Epithelial cell of esophagus (primary cell): ENCODE results near the gene ANXA4.

Experiments used
- DNase-seq: peaks from one replicate; pipeline ENCODE4 v3.0.0; 2010; ENCODE audit warnings: low read depth
- H3K4me3 ChIP-seq: 2 replicates; pipeline ENCODE4 v1.5.1; 2011; ENCODE audit warnings: mild to moderate bottlenecking, low read length, control low read depth
- TF ChIP-seq, protein P1 (sequence below): IDR thresholded peaks from 2 replicates; pipeline ENCODE4 v1.5.1; 2011; ENCODE audit warnings: low read depth, mild to moderate bottlenecking, low read length, control low read depth, inconsistent platforms; ENCODE audit not compliant: insufficient read depth; ENCODE audit errors: missing control alignments

Gene ANXA4

DNA sequence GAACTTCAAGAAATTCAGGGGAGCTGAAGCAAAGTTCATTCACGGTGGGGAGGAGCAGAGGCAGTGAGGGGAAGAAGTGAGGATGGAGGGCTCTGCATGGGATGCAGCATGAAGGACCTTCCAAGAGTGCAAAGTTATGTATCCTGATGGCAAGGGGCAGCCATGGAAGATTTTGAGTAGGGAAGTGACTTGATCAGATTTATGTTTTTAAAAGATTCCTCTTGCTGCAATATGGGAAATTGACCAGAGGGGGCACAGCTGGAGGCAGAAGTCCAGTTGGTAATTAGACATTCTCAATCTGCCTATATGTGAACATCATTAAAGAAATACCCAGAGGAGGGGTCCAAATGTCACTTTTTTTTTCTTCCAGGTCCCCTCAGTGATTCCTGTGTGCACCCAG lies 21.5 kb upstream of the ANXA4 start:
- no peak overlapping the region for H3K4me3 ChIP-seq
- TF ChIP-seq, protein P1, sequence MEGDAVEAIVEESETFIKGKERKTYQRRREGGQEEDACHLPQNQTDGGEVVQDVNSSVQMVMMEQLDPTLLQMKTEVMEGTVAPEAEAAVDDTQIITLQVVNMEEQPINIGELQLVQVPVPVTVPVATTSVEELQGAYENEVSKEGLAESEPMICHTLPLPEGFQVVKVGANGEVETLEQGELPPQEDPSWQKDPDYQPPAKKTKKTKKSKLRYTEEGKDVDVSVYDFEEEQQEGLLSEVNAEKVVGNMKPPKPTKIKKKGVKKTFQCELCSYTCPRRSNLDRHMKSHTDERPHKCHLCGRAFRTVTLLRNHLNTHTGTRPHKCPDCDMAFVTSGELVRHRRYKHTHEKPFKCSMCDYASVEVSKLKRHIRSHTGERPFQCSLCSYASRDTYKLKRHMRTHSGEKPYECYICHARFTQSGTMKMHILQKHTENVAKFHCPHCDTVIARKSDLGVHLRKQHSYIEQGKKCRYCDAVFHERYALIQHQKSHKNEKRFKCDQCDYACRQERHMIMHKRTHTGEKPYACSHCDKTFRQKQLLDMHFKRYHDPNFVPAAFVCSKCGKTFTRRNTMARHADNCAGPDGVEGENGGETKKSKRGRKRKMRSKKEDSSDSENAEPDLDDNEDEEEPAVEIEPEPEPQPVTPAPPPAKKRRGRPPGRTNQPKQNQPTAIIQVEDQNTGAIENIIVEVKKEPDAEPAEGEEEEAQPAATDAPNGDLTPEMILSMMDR: peak; percentile 36
- no peak for DNase-seq

DNA sequence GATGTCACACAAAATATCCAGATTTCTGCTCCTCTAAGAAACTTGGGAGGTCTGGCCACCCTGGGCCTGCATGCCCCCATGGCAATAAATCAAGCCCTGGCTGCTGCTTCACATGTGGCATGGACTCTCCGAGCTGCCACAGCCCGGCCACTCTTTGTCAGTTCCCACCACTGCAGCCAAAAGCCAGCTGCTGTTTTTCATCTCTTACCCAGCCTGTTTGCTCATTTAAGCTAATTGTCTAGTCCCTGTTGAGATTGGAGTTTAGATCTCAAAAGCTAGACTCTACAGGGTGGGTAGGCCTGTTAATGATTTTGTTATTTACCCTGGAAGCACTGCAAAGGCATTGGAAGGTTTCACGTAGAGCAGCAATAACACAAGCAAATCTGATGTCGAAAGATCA lies 20.9 kb upstream of the ANXA4 start:
- TF ChIP-seq, protein P1: no peak

DNA sequence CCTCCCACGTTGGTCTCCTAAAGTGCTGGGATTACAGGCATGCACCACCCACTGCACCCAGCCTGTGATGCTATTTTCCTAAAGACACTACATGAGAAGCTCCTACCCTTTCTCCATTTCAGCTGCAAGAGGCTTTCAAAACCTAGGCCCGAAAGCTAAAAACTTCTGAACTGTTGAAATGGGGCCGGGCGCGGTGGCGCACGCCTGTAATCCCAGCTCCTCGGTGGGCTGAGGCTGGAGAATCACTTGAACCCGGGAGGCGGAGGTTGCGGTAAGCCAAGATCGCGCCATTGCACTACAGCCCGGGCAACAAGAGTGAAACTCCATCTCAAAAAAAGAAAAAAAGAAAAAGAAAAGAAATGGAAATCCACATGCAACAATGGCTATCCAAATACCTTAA lies 18.1 kb upstream of the ANXA4 start:
- no peak overlapping the region for H3K4me3 ChIP-seq
- DNase-seq: no peak
- TF ChIP-seq, protein P1: no peak

More for the DNA sequence above, 20.9 kb upstream of the ANXA4 start:
- no peak overlapping the region for H3K4me3 ChIP-seq
- no peak for DNase-seq

DNA sequence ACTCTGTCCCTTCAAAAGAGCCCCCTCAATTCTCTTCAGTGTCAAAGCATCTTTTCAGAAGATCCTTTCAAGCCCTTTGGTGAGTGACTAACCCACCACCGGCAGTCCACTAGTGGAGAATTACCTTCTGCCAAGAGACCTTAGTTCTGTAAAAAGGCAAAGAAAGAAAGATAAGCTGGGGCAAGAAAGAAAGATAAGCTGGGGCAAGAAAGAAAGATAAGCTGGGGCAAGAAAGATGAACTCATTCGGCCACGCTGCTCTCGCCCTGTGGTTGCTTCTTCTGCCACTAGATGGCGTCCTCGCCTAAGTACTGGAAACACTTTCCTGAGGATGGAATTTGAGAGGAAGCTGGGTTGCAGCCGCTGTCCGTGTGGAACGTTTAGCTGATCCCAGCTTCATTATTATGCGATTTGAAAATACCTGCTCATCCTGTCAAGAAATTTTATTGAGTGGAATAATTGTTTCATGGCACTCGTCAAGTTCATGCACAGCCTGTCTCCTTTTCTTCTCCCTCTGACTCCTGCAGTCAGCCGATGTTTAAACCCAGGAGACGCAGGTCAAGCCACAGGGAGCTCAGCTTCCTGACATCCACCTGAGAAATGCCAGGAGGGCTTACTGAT lies 17.3 kb upstream of the ANXA4 start:
- TF ChIP-seq, protein P1: peak; percentile 94
- H3K4me3 ChIP-seq: no peak overlapping the region
- peak; percentile 79 for DNase-seq

DNA sequence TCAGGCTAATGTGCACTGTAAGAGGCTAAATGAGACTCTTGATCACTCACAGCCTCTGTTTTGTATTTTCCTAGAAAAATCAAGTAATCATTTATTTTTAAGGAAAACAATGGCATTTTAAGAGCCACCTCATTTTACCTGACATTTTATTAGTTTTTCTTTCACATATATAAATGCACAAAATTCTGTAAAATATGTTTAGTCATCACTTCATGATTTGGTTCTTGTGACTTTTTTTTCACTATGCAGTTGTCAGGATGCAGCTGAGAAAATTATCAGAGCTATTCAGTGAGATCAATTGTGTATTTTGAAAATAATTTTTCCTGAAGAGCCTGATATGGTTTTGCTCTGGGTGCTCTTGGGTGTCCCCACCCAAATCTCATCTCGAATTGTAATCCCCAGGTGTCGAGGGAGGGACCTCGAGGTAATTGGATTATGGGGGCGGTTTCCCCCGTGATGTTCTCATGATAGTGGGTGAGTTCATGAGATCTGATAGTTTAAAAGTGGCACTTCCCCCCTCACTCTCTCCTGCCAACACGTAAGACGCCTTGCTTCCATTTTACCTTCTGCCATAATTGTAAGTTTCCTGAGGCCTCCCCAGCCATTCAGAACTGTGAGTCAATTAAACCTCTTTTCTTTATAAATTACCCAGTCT lies 16.1 kb upstream of the ANXA4 start:
- no peak overlapping the region for H3K4me3 ChIP-seq
- DNase-seq: no peak

DNA sequence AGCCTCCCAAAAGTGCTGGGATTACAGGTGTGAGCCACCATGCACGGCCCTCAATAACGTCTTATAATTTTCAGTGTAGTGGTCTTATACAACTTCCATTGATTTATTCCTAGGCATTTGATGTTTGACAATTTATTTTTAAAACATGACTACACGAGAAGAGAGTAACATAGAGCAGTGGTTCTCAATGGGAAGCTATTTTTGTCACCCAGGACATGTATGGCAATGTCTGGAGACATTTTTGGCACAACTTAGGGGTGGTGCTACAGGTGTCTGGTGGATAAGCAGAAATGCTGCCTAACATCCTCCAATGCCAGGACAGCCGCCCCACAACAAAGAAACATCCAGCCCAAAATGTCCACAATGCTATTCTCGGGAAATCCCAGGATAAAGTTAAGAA lies 12.7 kb upstream of the ANXA4 start:
- TF ChIP-seq, protein P1: no peak

More for the DNA sequence above, 16.1 kb upstream of the ANXA4 start:
- TF ChIP-seq, protein P1: no peak

DNA sequence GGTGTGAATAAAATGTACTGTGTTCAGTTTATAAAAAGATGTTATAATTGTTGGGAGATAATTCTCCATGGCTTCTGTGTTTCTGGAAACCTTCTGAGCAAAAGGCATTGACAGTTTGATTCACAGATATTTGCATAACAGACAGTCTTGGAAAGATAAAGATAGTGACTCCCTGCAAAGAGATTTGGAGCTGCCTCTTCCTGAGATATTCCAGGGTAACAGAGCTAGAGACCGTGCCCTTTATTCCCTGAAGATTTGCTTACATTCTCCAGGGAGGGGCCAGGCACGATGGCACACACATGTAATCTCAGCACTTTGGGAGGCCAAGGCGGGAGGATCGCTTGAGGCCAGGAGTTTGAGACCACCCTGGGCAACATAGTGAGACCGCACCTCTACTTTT lies 12.2 kb upstream of the ANXA4 start:
- DNase-seq: no peak
- no peak overlapping the region for H3K4me3 ChIP-seq
- TF ChIP-seq, protein P1: no peak

More for the DNA sequence above, 12.7 kb upstream of the ANXA4 start:
- DNase-seq: no peak
- no peak overlapping the region for H3K4me3 ChIP-seq
